Transverse colon (tissue), 4 donors: ENCODE results near the gene RPS6KA2.

ENCODE experiments used
- EP300 ChIP-seq: sonication (generic); formaldehyde crosslinking; IDR thresholded peaks from one replicate; pipeline ENCODE4 v1.6.1; 2017; ENCODE audit warnings: antibody characterized with exemption, low read depth
- POLR2A ChIP-seq: fragments of 450-650 bp; IDR thresholded peaks from one replicate; pipeline ENCODE4 v1.6.1; 2016; ENCODE audit warnings: antibody characterized with exemption, mild to moderate bottlenecking, moderate library complexity
- POLR2AphosphoS5 ChIP-seq, 3 donors: sonication (generic); formaldehyde crosslinking; IDR thresholded peaks; one replicate each; pipeline ENCODE4 v1.6.1; 2016; ENCODE audit warnings: antibody characterized with exemption in 3 of 3
- TF ChIP-seq, protein P1 (sequence below), 5 experiments: fragments of 200-600 bp in 3 of 5; fragments of 450-650 bp in 2 of 5; sonication (generic) in 3 of 5; IDR thresholded peaks; 1 replicate in 2 of 5; 2 replicates in 3 of 5; pipeline ENCODE4 v1.5.1; 2016 to 2017; ENCODE audit warnings: antibody characterized with exemption in 5 of 5, inconsistent platforms in 3 of 5, mild to moderate bottlenecking in 2 of 5, moderate library complexity in 1 of 5

GRCh38 chr6:166581091-166581511 lies 46.0 kb downstream of the RPS6KA2 start:
- TF ChIP-seq, protein P1, sequence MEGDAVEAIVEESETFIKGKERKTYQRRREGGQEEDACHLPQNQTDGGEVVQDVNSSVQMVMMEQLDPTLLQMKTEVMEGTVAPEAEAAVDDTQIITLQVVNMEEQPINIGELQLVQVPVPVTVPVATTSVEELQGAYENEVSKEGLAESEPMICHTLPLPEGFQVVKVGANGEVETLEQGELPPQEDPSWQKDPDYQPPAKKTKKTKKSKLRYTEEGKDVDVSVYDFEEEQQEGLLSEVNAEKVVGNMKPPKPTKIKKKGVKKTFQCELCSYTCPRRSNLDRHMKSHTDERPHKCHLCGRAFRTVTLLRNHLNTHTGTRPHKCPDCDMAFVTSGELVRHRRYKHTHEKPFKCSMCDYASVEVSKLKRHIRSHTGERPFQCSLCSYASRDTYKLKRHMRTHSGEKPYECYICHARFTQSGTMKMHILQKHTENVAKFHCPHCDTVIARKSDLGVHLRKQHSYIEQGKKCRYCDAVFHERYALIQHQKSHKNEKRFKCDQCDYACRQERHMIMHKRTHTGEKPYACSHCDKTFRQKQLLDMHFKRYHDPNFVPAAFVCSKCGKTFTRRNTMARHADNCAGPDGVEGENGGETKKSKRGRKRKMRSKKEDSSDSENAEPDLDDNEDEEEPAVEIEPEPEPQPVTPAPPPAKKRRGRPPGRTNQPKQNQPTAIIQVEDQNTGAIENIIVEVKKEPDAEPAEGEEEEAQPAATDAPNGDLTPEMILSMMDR (IDR thresholded peaks at IDR 0.05): no peak
- TF ChIP-seq POLR2AphosphoS5 (IDR thresholded peaks at IDR 0.05) (no peak), POLR2A (no peak), EP300 (no peak)
